Islet of Langerhans (tissue), 1 donor: ENCODE data around the gene PLA2R1.

ENCODE experiments used
- FAIRE-seq: peaks from one replicate; lab custom pipeline; 2011; peaks lifted over from hg19 to GRCh38; lab: Jason Lieb, UNC

PLA2R1 gene

GRCh38 chr2:159926695-159927094, 135.7 kb downstream of the PLA2R1 start:
- no peak for FAIRE-seq

GRCh38 chr2:159925975-159926374, 136.4 kb downstream of the PLA2R1 start:
- peak; percentile 98 for FAIRE-seq

GRCh38 chr2:159922563-159922962, 139.9 kb downstream of the PLA2R1 start:
- FAIRE-seq = no peak

DNA sequence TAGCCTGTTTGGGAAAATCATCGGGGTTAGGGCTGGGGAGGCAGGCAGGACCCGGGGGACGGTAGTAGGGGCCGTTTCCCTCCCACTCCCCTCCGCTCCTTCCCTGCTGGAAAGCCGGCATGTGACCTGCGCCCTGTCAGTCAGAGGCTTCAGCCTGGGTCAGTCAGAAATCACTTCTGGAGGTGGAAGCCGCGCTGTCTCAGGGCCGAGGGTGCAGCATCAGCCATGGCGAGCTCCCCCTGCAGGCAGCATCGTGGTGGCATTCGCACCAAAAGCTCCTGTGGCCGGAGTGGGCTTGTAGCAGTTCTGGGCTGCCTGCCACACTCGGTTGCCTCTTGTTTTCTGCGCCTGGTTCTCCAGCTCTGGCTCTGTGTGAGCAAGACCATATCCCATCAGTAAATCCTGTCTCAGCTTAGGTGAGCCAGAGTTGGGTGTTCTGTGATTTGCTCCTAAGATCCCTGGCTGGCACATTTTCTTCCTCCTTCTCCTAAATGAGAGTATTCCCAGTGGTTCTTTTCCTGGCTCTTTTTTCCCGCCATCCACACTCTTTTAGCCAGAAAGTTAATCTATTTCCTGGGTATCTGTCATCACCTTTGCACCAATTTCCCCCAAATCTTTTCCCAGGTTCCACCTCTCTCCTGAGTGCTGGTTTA, 140.5 kb downstream of the PLA2R1 start:
- no peak for FAIRE-seq

- FAIRE-seq = no peak
Observed at GRCh38 chr2:159916511-159916910, 145.9 kb downstream of the PLA2R1 start.

DNA sequence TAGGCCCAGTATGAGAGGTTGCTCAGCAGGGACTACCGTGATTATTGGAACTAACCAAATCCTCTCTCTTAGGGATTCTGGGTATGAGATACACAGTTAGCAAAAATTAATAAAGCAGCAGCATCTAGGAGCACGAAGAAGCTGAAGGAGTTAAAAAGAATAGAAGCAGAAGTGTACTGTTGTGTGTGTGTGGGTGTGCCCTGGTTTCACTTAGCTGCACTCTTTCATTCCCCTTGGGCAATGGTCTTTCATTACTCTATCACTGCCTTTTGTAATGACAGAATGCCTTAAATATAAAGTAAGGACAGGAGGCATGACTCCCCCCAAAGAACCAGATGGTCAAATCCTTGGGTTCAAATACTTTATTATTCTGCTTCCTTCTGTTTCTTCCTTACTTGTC, 148.5 kb downstream of the PLA2R1 start:
- FAIRE-seq = no peak

DNA sequence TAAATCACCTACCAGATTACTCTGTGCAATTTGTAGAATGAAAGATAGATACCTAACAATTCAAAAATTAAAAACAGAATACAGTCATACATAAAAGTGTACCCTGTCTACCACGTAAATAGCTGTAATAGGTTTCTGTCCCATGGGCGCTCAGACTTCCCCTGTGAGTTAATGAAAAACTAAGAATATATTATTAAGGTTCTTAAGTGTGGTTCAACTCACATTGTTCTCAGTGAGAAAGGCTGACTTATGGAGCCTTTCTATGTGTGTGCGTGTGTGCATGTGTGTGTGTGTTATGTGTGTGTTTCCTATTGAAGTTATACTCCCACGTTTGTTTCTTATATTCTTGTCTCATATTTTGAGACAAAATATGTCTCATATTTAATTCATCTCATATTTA, 149.8 kb downstream of the PLA2R1 start:
- FAIRE-seq = no peak

GRCh38 chr2:159910951-159911350, 151.5 kb downstream of the PLA2R1 start:
- FAIRE-seq = no peak

DNA sequence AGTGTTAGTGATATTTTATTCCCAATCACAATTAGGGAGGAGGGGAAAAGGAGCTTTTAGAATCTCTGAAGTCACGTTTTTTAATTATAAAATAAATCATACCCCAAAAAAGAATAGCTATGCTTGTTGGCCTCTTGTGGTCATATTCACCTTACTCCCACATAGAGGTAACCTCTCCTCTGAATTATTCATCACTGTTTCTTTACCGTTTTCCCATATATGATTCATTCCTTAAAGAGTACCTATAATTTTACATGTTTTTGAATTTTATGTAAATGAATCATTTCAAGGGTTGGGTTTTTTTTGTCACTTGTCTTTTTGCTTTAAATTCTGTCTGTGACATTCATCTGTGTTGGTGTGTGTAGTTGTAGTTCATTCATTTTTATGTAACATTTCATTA, 153.8 kb downstream of the PLA2R1 start:
- FAIRE-seq = no peak

DNA sequence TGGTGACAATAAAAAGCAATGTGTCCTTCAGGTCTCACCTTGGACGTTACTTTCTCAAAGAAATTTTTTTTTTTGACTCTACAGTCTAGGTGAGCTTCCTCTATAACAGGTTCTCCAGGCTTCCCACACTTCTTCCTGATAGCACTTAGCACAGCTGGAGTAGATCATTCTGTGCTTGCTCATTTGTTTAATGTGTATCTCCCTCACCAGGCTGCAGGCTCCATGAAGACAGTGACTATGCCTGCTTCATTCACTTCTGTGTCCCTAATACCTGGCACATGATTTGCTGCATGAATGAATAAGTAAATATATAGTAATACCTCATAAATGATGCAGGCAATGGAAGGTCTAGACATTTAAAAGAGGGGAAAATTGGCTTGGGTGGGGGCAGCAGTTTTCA, 154.5 kb downstream of the PLA2R1 start:
- peak; percentile 66 for FAIRE-seq

- FAIRE-seq = no peak
Observed at GRCh38 chr2:159905926-159906714, 156.3 kb downstream of the PLA2R1 start.

DNA sequence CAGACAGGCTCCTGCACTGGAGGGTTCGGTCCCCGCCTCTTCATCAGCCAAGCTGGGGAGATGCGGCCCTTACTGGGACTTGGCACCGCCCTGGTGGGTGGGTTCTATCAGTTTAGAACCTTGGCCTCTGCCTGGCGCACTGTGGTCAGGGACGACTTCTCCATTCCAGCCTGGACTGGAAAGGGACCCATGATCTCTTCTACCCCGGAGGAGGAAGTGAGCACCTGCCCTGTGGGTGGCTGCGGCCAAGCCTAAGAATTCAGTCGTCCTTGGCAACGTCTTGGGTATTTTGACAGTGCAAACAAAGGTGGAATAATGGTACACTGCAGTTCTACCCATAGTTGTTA, 157.5 kb downstream of the PLA2R1 start:
- FAIRE-seq = no peak

GRCh38 chr2:159904127-159904958, 158.1 kb downstream of the PLA2R1 start, which contains the start of gene LY75:
TSS of gene LY75 (minus strand) at chr2:159904756.
- FAIRE-seq = no peak

DNA sequence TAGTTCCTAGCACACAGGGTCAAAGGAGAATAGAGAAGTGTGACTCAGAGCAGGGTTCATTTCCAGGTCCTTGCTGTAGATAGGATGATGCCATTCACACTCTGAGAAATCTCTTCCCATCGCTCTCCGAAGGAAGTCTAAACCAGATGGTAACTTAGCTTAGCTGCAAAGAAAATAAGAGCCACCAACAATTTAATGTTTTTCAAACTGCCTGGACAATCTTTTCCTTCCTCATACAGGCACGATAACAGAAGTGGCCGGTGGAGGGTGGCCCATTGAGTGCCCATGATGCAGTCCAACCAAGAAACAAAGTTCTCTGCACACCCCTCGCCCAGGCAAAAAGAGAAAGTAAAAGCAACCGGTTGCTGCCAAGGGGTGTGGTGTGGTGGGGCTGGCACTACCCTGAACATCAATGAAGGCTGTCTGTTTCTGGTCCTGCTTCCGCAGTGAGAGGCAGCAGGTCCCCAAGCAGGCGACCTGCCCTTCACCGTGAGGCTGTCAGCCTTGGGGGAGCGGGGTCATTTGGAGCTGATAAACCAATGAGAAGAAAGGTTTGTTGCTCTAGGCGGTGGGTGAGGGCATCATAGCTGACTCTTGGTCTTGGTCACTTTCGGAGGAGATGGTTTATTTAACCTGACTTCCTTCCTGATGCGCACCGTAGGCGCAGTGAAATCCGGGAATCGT, 158.8 kb downstream of the PLA2R1 start:
- FAIRE-seq = no peak

GRCh38 chr2:159902722-159903121, 159.7 kb downstream of the PLA2R1 start:
- no peak for FAIRE-seq

DNA sequence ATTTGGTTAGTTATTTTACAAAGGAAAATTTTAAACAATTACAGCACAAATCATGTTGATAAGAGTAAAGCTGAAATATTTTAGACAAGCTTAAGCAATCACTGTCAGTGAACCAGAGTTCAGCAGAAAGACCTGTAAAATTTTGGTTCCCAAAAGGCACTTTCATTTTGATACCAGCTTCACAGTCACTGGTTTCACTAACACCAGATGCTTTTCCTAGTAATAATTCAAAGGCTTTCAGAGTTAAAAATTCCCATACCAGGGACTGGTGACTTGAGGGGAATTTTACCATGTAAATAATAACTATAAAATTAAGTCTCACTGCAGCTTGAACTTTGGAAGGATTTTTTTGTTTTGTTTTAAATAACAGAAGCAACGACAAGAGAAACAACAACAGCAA, 162.1 kb downstream of the PLA2R1 start:
- FAIRE-seq = no peak

GRCh38 chr2:159898441-159898840, 164.0 kb downstream of the PLA2R1 start:
- no peak for FAIRE-seq

DNA sequence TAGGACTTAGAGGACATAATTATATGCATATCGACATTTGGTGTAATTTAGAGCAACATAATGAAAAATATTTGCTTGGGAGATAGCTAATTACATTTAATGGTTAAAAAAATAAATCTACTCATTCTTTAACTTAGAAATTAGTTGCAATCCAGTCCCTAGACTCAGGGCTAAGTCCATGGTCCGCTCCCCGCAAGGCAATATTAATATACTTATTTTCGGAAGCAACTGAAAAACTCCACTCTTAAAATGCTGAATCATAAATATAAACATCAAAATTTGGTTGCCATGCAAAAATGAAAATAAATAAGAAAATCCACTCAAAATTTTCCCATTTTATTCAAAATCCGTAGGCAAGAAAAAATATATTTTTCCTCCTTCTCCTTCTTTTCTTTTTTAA, 164.7 kb downstream of the PLA2R1 start:
- no peak for FAIRE-seq

DNA sequence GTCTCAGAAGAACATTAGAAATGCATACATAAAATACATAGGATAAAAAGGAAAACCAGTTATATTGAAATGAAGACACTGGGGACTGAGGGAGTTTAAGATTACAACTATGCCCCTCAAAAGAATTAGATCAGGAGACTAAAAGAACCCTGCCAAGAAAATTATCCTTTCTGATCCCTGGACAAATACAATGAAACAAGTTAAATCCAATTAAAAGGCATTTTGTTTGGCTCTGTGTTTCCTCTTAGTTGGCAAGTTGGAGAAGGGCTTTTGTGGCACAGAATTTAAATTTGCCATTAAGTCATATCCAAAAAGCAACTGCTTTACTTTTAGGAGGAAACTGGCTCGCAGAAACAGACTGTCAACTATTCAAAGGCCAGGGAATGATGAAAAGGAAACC, 165.3 kb downstream of the PLA2R1 start:
- FAIRE-seq = no peak

DNA sequence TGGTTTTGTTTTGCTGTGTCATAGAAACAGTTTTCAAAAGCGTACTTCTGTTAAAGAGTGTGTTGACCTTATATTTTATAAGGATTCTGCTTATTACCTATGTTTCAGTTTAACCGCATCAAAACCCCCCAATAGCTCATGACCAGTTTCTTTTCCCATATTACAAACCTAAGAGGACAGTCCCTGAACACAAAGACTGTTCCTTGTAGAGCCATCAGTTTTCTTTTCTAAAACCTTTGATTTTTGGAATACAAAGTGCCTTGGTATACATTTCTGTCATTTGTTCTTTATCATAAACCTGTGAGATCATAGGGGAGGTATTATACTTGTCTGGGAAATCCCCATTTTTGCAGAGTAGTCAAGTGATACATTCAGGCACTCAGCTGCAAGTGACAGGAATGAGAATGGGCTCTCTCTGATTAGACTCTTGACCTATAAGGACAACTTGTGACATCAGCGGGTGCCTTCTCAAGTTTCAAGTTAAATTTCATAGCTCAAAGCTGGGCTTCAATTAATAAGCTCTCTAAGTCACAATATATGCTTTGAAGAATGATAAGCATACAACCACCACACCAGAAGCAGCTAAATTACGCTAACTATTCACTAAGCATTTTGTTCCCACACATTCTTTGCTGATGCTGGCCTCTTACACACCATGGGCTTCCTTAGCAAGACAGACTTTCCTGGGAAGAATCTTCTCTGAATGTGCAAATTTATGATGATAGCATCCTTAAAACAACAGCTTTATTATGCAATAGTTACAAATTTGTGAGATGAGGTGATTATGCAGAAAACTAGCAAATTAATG, 167.0 kb downstream of the PLA2R1 start:
- no peak for FAIRE-seq

GRCh38 chr2:159894145-159894838, 168.1 kb downstream of the PLA2R1 start:
- no peak for FAIRE-seq
